Keratinocyte (primary cell): Measurements from ENCODE around the gene CHD1. TPM values are rescaled to one million over a fixed set of nuclear protein-coding genes. Genes with fewer than 3 reads are reported as not detected.

ENCODE experiments used
- DNase-seq: peaks from one replicate; pipeline ENCODE4 v3.0.0-alpha.2; 2011; ENCODE audit warnings: low read depth, missing footprints, low spot score
- FAIRE-seq: peaks from 2 replicates; lab custom pipeline; 2011; peaks lifted over from hg19 to GRCh38; lab: Jason Lieb, UNC
- H2AFZ ChIP-seq: 2 replicates; pipeline ENCODE4 v1.6.0; 2012; ENCODE audit warnings: low read length, control low read depth, inconsistent platforms; ENCODE audit not compliant: control insufficient read depth
- H3K27ac ChIP-seq: 2 replicates; pipeline ENCODE4 v1.5.1; 2011; ENCODE audit warnings: low read length; ENCODE audit not compliant: control insufficient read depth, insufficient read depth
- H3K27me3 ChIP-seq: 3 replicates; pipeline ENCODE4 v1.6.0; 2011; ENCODE audit warnings: low read length; ENCODE audit not compliant: control insufficient read depth, insufficient read depth; ENCODE audit errors: extremely low read depth
- H3K36me3 ChIP-seq, 2 experiments: 2 replicates in 1 of 2; 3 replicates in 1 of 2; pipeline ENCODE4 v1.5.1; 2011; ENCODE audit warnings: low read length in 2 of 2, mild to moderate bottlenecking in 1 of 2; ENCODE audit not compliant: control insufficient read depth in 2 of 2, insufficient read depth in 2 of 2; ENCODE audit errors: extremely low read depth in 1 of 2
- H3K4me1 ChIP-seq: 3 replicates; pipeline ENCODE4 v1.5.1; 2011; ENCODE audit warnings: low read length; ENCODE audit not compliant: control insufficient read depth, insufficient read depth; ENCODE audit errors: extremely low read depth
- H3K4me2 ChIP-seq: 3 replicates; pipeline ENCODE4 v1.6.0; 2011; ENCODE audit warnings: low read depth, low read length; ENCODE audit not compliant: control insufficient read depth, insufficient read depth; ENCODE audit errors: extremely low read depth
- H3K4me3 ChIP-seq, 3 experiments: fragments of 200-600 bp in 1 of 3; sonication (generic) in 1 of 3; 2 replicates in 2 of 3; 3 replicates in 1 of 3; pipeline ENCODE4 v1.5.1; 2011 to 2016; ENCODE audit warnings: low read length in 3 of 3, mild to moderate bottlenecking in 3 of 3, control low read depth in 2 of 3, inconsistent platforms in 1 of 3, low read depth in 1 of 3, mixed read lengths in 1 of 3, mixed run types in 1 of 3, moderate library complexity in 1 of 3; ENCODE audit not compliant: control insufficient read depth in 2 of 3, insufficient read depth in 2 of 3; ENCODE audit errors: extremely low read depth in 1 of 3
- H3K79me2 ChIP-seq: 2 replicates; pipeline ENCODE4 v1.6.0; 2012; ENCODE audit warnings: low read length; ENCODE audit not compliant: control insufficient read depth, insufficient read depth
- H3K9ac ChIP-seq: 3 replicates; pipeline ENCODE4 v1.6.0; 2011; ENCODE audit warnings: low read length; ENCODE audit not compliant: control insufficient read depth, insufficient read depth; ENCODE audit errors: extremely low read depth
- H3K9me1 ChIP-seq: 3 replicates; pipeline ENCODE4 v1.6.0; 2011; ENCODE audit warnings: low read length; ENCODE audit not compliant: control insufficient read depth, insufficient read depth; ENCODE audit errors: extremely low read depth
- H3K9me3 ChIP-seq: 2 replicates; pipeline ENCODE4 v1.5.1; 2012; ENCODE audit warnings: low read depth, low read length; ENCODE audit not compliant: control insufficient read depth
- H4K20me1 ChIP-seq: 3 replicates; pipeline ENCODE4 v1.6.0; 2011; ENCODE audit warnings: low read length; ENCODE audit not compliant: control insufficient read depth, insufficient read depth; ENCODE audit errors: extremely low read depth
- CTCF ChIP-seq, 3 experiments: IDR thresholded peaks in 1 of 3; conservative IDR thresholded peaks in 1 of 3; optimal IDR thresholded peaks in 1 of 3; 2 replicates in 2 of 3; 3 replicates in 1 of 3; pipeline versions ENCODE3 to v1.5.1; 2011; ENCODE audit warnings: low read length in 3 of 3, mild to moderate bottlenecking in 3 of 3, moderate library complexity in 2 of 3, control low read depth in 1 of 3, inconsistent platforms in 1 of 3; ENCODE audit not compliant: insufficient read depth in 2 of 3; ENCODE audit errors: extremely low read depth in 1 of 3
- EZH2 ChIP-seq: IDR thresholded peaks from one replicate; pipeline ENCODE4 v1.6.1; 2012; ENCODE audit warnings: inconsistent platforms, mild to moderate bottlenecking, low read length, moderate library complexity
- dilution Hi-C: fragments of 300-500 bp; cut with MboI; formaldehyde crosslinking; loops from one replicate; pipeline ENCODE4 v1.7.0; 2020; ENCODE audit warnings: low sequenced_read_pairs; ENCODE audit not compliant: extremely low pct_ligation_motif_present
- polyA plus RNA-seq, 5 experiments: library from polyadenylated mRNA; depleted of rRNA in 3 of 5; stranded (reverse) in 3 of 5; stranded (forward) in 1 of 5; unstranded in 1 of 5; fragments of >200 nt; gene quantifications; 1 replicate in 1 of 5; 2 replicates in 3 of 5; 3 replicates in 1 of 5; pipeline versions ENCODE4 v1.2.1 to v1.2.3, GENCODE V29; 2011 to 2012; ENCODE audit warnings: missing spikeins in 2 of 5, low read depth in 1 of 5, low replicate concordance in 1 of 5

The CHD1 gene
- polyA plus RNA-seq, 1 donor (not counting 4 experiments of a cell fraction or from before 2014, with no cell fraction given), result 26.5 TPM

GRCh38 chr5:98962587-98962986, 33.8 kb upstream of the CHD1 start:
- DNase-seq (no peak), FAIRE-seq (no peak)
- no peaks in the 10 kb centered on the region for H3K27me3 ChIP-seq
- no peak overlapping the region for H3K27ac ChIP-seq
- no peak overlapping the region for H3K4me2 ChIP-seq
- no peaks in the 10 kb centered on the region for H3K4me1 ChIP-seq
- no peak overlapping the region for H3K9ac ChIP-seq
- no peaks in the 10 kb centered on the region for H3K79me2 ChIP-seq
- H4K20me1 ChIP-seq, result no peaks in the 10 kb centered on the region
- dilution Hi-C loops, result no loop called here
- H2AFZ ChIP-seq, result no peak overlapping the region
- no peaks in the 10 kb centered on the region for H3K36me3 ChIP-seq
- no peaks in the 10 kb centered on the region for H3K9me1 ChIP-seq
- H3K4me3 ChIP-seq, result no peak overlapping the region
- no peak for TF ChIP-seq EZH2
- TF ChIP-seq CTCF (optimal IDR thresholded peaks at IDR 0.05 in 1 of 3, IDR thresholded peaks at IDR 0.05 in 1 of 3, conservative IDR thresholded peaks at IDR 0.05 in 1 of 3; ENCODE audit: extremely low read depth in 1 of 3, insufficient read depth in 2 of 3, low read length in 3 of 3), result no peak
- no peaks in the 10 kb centered on the region for H3K9me3 ChIP-seq

DNA sequence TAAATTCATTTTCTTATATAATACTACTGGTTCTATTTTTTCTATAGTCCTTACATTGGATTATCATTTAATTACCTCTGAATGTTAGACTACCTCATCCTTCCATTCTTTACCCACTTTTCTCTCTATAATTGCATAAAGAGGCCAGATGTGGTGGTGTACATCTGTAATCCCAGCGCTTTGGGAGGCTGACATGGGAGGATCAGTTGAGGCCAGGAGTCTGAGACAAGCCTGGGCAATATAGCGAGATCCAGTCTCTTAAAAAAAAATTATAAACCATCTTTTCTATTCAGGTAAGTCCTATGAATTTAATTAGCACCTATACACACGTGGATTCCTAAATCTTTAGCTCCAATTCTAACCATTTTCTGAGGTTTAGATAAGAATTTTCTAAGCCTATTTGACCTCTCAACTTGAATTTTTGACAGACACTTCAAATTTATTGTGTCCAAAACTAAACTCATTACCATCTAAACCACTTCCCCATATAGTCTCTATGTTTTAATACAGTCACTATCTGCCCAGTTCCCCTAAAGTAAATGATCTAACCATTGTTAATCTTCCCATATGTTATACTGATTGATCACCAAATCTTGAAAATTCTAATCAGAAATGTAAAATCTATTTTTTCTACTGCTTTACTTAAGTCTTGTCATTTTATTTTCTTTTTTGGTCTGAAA, 33.0 kb upstream of the CHD1 start:
- no peaks in the 10 kb centered on the region for H3K27me3 ChIP-seq
- DNase-seq (no peak), FAIRE-seq (no peak)
- H3K9me3 ChIP-seq, result no peaks in the 10 kb centered on the region
- H3K4me1 ChIP-seq, result no peaks in the 10 kb centered on the region
- no peak overlapping the region for H3K4me3 ChIP-seq
- H3K9me1 ChIP-seq, result no peaks in the 10 kb centered on the region
- no peaks in the 10 kb centered on the region for H3K79me2 ChIP-seq
- H2AFZ ChIP-seq, result no peak overlapping the region
- H3K9ac ChIP-seq, result no peak overlapping the region
- no peak overlapping the region for H3K4me2 ChIP-seq
- H4K20me1 ChIP-seq, result no peaks in the 10 kb centered on the region
- dilution Hi-C loops, result no loop called here
- TF ChIP-seq CTCF (optimal IDR thresholded peaks at IDR 0.05 in 1 of 3, IDR thresholded peaks at IDR 0.05 in 1 of 3, conservative IDR thresholded peaks at IDR 0.05 in 1 of 3; ENCODE audit: extremely low read depth in 1 of 3, insufficient read depth in 2 of 3, low read length in 3 of 3), result no peak
- H3K36me3 ChIP-seq, result no peaks in the 10 kb centered on the region
- no peak overlapping the region for H3K27ac ChIP-seq
